Peyer's patch (tissue), 4 donors: ENCODE results near the gene USP36.

ENCODE experiments used
- CTCF ChIP-seq, 6 experiments: fragments of 450-650 bp in 4 of 6; fragments of 200-600 bp in 2 of 6; sonication (generic) in 1 of 6; IDR thresholded peaks; one replicate each; pipeline ENCODE4 v1.5.1; 2017 to 2019; ENCODE audit warnings: antibody characterized with exemption in 6 of 6, mild to moderate bottlenecking in 3 of 6, moderate library complexity in 1 of 6
- POLR2A ChIP-seq, 2 donors: fragments of 450-650 bp; IDR thresholded peaks; one replicate each; pipeline ENCODE4 v1.5.1; 2017; ENCODE audit warnings: antibody characterized with exemption in 2 of 2, mild to moderate bottlenecking in 2 of 2, moderate library complexity in 2 of 2

- no peak for TF ChIP-seq CTCF (IDR thresholded peaks at IDR 0.05)
- no peak for TF ChIP-seq POLR2A (IDR thresholded peaks at IDR 0.05)
Measured at GRCh38 chr17:78802008-78802407, 38.6 kb downstream of the USP36 start.
